Activated T-cell treated with anti-CD3 and anti-CD28 coated beads, Interleukin-2, amount 50 U/mL, for 24 hours (primary cell): ENCODE data around the gene MYO1A.

Experiments used
- DNase-seq: peaks from one replicate; pipeline ENCODE4 v3.0.0-alpha.2; 2020
- H3K27ac Mint-ChIP-seq: 2 replicates; pipeline ENCODE4 v1.8.0; 2020; ENCODE audit warnings: mild to moderate bottlenecking, mixed read lengths
- H3K27me3 Mint-ChIP-seq: 2 replicates; pipeline ENCODE4 v1.8.0; 2020; ENCODE audit warnings: mixed read lengths
- H3K36me3 Mint-ChIP-seq: 2 replicates; pipeline ENCODE4 v1.8.0; 2020; ENCODE audit warnings: low read depth, mixed read lengths
- H3K4me1 Mint-ChIP-seq: 2 replicates; pipeline ENCODE4 v1.8.0; 2020; ENCODE audit warnings: low read depth, mixed read lengths
- H3K4me3 Mint-ChIP-seq: 2 replicates; pipeline ENCODE4 v1.8.0; 2020; ENCODE audit warnings: mild to moderate bottlenecking, moderate library complexity, mixed read lengths
- H3K9me3 Mint-ChIP-seq: 2 replicates; pipeline ENCODE4 v1.8.0; 2020; ENCODE audit warnings: mixed read lengths

MYO1A gene

GRCh38 chr12:57090924-57091637 is 41.2 kb upstream of the MYO1A start:
- peak overlapping the region; percentile 91 for H3K4me3 Mint-ChIP-seq
- no peaks in the 10 kb centered on the region for H3K27me3 Mint-ChIP-seq
- peaks cover 77% of the 10 kb centered on the region for H3K4me1 Mint-ChIP-seq

GRCh38 chr12:57090490-57090889 is 40.6 kb upstream of the MYO1A start:
- peaks cover 65% of the 10 kb centered on the region for H3K36me3 Mint-ChIP-seq
- H3K9me3 Mint-ChIP-seq: no peaks in the 10 kb centered on the region
- no peak for DNase-seq
- peaks cover 78% of the 10 kb centered on the region for H3K4me1 Mint-ChIP-seq
- H3K27me3 Mint-ChIP-seq: no peaks in the 10 kb centered on the region
- H3K4me3 Mint-ChIP-seq: peak overlapping the region; percentile 91
- H3K27ac Mint-ChIP-seq: peak overlapping the region; percentile 96

More at GRCh38 chr12:57090924-57091637, 41.2 kb upstream of the MYO1A start:
- DNase-seq: no peak
- Mint-ChIP-seq H3K27ac (peak overlapping the region; percentile 96), H3K9me3 (no peaks in the 10 kb centered on the region), H3K36me3 (peaks cover 70% of the 10 kb centered on the region)

- peak; percentile 71 for DNase-seq
- H3K27ac Mint-ChIP-seq: peak overlapping the region; percentile 92
Measured at GRCh38 chr12:57089271-57090245, 39.6 kb upstream of the MYO1A start.

GRCh38 chr12:57088354-57089270 is 38.7 kb upstream of the MYO1A start, which contains the start of gene NAB2:
NAB2 (plus strand) TSS chr12:57089114; CDS start chr12:57089272, 158 bp downstream.
- H3K4me1 Mint-ChIP-seq: peaks cover 74% of the 10 kb centered on the region
- H3K27me3 Mint-ChIP-seq: no peaks in the 10 kb centered on the region
- no peaks in the 10 kb centered on the region for H3K9me3 Mint-ChIP-seq
- H3K27ac Mint-ChIP-seq: peak within 1 kb of the TSS; percentile 97
- H3K36me3 Mint-ChIP-seq: peaks cover 54% of the 10 kb centered on the region
- peak; percentile 87 for DNase-seq
- peak within 1 kb of the TSS; percentile 91 for H3K4me3 Mint-ChIP-seq

More at GRCh38 chr12:57089271-57090245, 39.6 kb upstream of the MYO1A start:
- Mint-ChIP-seq H3K9me3 (no peaks in the 10 kb centered on the region), H3K4me3 (peak overlapping the region; percentile 91), H3K36me3 (peaks cover 60% of the 10 kb centered on the region), H3K27me3 (no peaks in the 10 kb centered on the region), H3K4me1 (peaks cover 78% of the 10 kb centered on the region)

GRCh38 chr12:57087691-57088353 is 37.9 kb upstream of the MYO1A start:
- DNase-seq: peak; percentile 88
- no peaks in the 10 kb centered on the region for H3K27me3 Mint-ChIP-seq
- H3K4me3 Mint-ChIP-seq: peak overlapping the region; percentile 83
- H3K9me3 Mint-ChIP-seq: no peaks in the 10 kb centered on the region
- H3K36me3 Mint-ChIP-seq: peaks cover 47% of the 10 kb centered on the region
- H3K27ac Mint-ChIP-seq: peak overlapping the region; percentile 97
- peaks cover 71% of the 10 kb centered on the region for H3K4me1 Mint-ChIP-seq

- peaks cover 65% of the 10 kb centered on the region for H3K4me1 Mint-ChIP-seq
- H3K36me3 Mint-ChIP-seq: peaks cover 40% of the 10 kb centered on the region
- H3K9me3 Mint-ChIP-seq: no peaks in the 10 kb centered on the region
- peak overlapping the region; percentile 83 for H3K4me3 Mint-ChIP-seq
- peak; percentile 95 for DNase-seq
- H3K27ac Mint-ChIP-seq: peak overlapping the region; percentile 97
- no peaks in the 10 kb centered on the region for H3K27me3 Mint-ChIP-seq
Measured at GRCh38 chr12:57087010-57087690, 37.2 kb upstream of the MYO1A start.

GRCh38 chr12:57086493-57087009 is 36.6 kb upstream of the MYO1A start:
- no peaks in the 10 kb centered on the region for H3K27me3 Mint-ChIP-seq
- H3K36me3 Mint-ChIP-seq: peaks cover 34% of the 10 kb centered on the region
- H3K27ac Mint-ChIP-seq: peak overlapping the region; percentile 97
- H3K4me3 Mint-ChIP-seq: peak overlapping the region; percentile 83
- peak; percentile 71 for DNase-seq
- peaks cover 59% of the 10 kb centered on the region for H3K4me1 Mint-ChIP-seq
- H3K9me3 Mint-ChIP-seq: no peaks in the 10 kb centered on the region

- Mint-ChIP-seq H3K27me3 (no peaks in the 10 kb centered on the region), H3K27ac (peak overlapping the region; percentile 97), H3K4me3 (peak overlapping the region; percentile 83), H3K4me1 (peaks cover 54% of the 10 kb centered on the region), H3K9me3 (no peaks in the 10 kb centered on the region), H3K36me3 (peaks cover 29% of the 10 kb centered on the region)
- peak; percentile 64 for DNase-seq
Measured at GRCh38 chr12:57085999-57086492, 36.1 kb upstream of the MYO1A start.

GRCh38 chr12:57080855-57081254 is 30.9 kb upstream of the MYO1A start:
- Mint-ChIP-seq H3K27me3 (no peaks in the 10 kb centered on the region), H3K27ac (peak overlapping the region; percentile 72), H3K9me3 (no peaks in the 10 kb centered on the region), H3K4me3 (no peak overlapping the region), H3K36me3 (peaks cover 29% of the 10 kb centered on the region), H3K4me1 (peaks cover 45% of the 10 kb centered on the region)
- no peak for DNase-seq

- H3K27me3 Mint-ChIP-seq: no peaks in the 10 kb centered on the region
- H3K4me3 Mint-ChIP-seq: peak overlapping the region; percentile 100
- peak overlapping the region; percentile 99 for H3K27ac Mint-ChIP-seq
- H3K4me1 Mint-ChIP-seq: peaks cover 35% of the 10 kb centered on the region
- H3K9me3 Mint-ChIP-seq: no peaks in the 10 kb centered on the region
- peaks cover 26% of the 10 kb centered on the region for H3K36me3 Mint-ChIP-seq
- DNase-seq: no peak
Measured at GRCh38 chr12:57079821-57080220, 29.9 kb upstream of the MYO1A start.

GRCh38 chr12:57078519-57079404 is 28.8 kb upstream of the MYO1A start, which contains the start of gene NEMP1:
NEMP1 (minus strand) TSS chr12:57078791; CDS start chr12:57078745, 46 bp downstream.
- peak; percentile 88 for DNase-seq
- no peaks in the 10 kb centered on the region for H3K27me3 Mint-ChIP-seq
- H3K4me3 Mint-ChIP-seq: peak within 1 kb of the TSS; percentile 100
- no peaks in the 10 kb centered on the region for H3K9me3 Mint-ChIP-seq
- H3K4me1 Mint-ChIP-seq: peaks cover 35% of the 10 kb centered on the region
- peak within 1 kb of the TSS; percentile 99 for H3K27ac Mint-ChIP-seq
- H3K36me3 Mint-ChIP-seq: peaks cover 36% of the 10 kb centered on the region
